Measurements from ENCODE around the gene DUSP22.
"Not testable (repeated sequence)": the region's sequence is repeated elsewhere in the genome, so short reads cannot be mapped to it uniquely, and the experiment has no call there.

DUSP22 gene

DNA sequence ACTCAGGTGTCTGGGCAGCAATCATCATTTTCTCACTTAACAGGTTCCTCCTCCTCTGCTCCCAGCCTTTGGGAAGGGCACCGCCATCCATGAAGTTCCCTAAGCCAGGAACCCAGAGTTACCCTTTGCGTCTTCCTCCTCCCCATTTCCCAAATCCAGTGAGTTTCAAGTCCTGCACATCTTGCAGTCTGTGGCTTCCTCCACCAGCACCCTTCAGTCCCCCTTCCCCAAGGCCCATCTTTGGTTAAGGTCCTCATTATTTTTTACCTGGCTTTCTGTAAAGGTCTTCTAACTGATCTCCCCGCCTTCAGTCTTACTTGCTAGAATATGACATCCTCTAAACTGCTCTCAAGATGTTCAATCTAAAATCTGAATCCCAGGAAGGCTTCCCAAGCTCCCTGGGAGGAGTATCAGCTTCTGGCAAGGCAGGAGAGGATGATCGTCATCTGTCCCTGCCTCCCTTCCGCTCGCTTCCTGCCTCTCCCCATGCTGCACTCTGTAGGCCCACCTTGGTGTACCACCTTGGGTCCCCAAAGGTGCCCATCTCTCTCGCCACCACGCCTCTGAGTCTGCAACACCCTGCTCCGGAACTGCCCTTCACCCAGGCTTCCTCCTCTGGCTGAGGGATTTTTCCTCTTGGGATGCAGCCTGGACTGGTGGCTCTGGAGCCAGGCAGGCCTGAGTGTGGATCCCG, 11.4 kb upstream of the DUSP22 start:
- H3K4me3 ChIP-seq (ENCODE audit: low read length), result no peak overlapping the region
- DNase-seq (ENCODE audit: low read depth), result no peak
- TF ChIP-seq, protein P1, sequence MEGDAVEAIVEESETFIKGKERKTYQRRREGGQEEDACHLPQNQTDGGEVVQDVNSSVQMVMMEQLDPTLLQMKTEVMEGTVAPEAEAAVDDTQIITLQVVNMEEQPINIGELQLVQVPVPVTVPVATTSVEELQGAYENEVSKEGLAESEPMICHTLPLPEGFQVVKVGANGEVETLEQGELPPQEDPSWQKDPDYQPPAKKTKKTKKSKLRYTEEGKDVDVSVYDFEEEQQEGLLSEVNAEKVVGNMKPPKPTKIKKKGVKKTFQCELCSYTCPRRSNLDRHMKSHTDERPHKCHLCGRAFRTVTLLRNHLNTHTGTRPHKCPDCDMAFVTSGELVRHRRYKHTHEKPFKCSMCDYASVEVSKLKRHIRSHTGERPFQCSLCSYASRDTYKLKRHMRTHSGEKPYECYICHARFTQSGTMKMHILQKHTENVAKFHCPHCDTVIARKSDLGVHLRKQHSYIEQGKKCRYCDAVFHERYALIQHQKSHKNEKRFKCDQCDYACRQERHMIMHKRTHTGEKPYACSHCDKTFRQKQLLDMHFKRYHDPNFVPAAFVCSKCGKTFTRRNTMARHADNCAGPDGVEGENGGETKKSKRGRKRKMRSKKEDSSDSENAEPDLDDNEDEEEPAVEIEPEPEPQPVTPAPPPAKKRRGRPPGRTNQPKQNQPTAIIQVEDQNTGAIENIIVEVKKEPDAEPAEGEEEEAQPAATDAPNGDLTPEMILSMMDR (conservative IDR thresholded peaks at IDR 0.05; ENCODE audit: low read length), result no peak

DNA sequence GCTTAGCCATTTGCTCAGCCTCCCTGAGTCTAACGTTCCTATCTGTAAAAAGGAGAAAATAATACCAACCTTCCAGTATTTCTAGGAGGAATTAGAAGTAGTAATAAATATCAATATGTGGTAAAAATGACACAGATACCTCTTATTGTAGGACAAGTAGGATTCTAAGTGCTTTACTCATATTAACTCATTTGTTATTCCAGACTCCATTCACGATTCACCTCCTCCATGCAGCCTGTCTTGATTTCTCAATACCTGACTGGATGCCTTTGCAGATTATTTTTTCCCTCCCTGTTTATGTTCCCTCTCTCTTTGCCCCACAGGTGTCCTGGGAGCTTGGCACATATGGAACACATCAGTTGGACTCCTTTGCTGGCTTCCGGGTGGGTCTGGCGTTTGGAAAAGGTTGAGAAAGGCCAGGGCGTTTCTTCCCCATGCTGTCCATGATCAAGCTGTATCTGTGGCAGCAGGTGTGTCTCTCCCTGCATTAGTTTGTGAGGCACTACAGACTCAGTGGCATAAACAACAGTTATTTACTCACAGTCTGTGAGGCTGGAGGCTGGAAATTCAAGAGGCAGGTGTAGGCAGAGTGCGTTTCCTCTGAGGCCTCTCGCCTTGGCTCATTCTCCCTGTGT, 10.7 kb upstream of the DUSP22 start:
- H3K4me3 ChIP-seq (ENCODE audit: low read length), result no peak overlapping the region
- TF ChIP-seq, protein P1 (conservative IDR thresholded peaks at IDR 0.05; ENCODE audit: low read length), result no peak
- DNase-seq (ENCODE audit: low read depth), result no peak

DNA sequence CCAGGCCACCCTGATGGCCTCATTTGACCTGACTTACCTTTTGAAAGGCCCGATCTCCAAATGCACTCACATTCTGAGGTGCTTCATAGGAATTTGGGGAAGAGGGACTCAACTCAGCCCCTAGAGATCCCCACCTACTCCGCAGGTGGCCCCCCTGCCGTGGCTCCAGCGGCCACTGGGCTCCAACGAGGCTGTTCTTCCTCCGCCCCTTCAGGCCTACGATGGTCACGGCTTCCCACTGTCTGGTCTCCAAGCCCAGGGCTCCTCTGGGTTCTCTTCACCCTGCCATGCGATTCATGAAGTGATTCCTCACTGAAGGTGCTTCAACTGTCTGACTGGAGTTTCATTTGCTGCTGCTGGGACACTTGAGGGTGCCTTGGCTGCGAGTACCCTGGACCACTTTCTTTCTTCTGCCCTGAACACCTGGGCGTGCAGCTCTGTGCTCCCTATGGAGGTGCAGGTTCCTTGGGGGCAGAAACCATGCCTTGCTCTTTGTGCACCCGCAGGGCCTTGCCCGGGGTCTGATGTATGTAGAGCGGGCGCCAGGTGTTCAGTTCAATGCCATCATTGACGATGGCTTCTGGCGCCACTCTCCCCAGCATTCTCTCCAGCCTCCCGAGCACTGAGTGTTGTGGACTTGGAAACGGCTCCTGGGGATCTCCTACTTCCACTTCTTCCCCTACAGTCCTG, 10.0 kb upstream of the DUSP22 start:
- DNase-seq (ENCODE audit: low read depth), result no peak
- H3K4me3 ChIP-seq (ENCODE audit: low read length), result no peak overlapping the region
- TF ChIP-seq, protein P1 (conservative IDR thresholded peaks at IDR 0.05; ENCODE audit: low read length), result no peak

DNA sequence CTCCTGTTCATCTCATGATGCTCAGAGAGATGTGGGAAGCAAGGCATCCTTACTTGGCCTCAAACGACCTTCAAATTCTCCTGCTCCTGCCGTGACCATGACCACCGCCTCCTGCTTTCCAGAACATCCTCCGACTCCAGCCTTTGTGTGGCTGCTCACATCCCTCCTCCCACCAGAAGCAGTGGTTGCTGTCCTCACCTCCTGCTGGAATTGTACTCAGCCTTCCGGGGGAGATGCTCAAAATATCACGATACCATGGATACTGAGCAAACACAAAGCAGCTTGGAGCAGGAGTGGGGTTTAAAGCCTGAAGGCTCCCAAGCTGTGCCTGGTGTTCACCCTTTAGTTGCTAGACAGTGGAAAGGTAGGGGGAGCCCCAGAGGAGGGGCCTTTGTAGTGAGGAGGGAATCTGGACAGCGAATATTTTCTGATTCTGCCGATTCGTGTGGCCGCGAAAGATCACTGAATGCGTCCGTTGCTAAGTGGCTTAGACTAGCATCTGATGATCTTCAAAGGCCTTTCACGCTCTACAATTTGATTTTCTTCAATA, 9.3 kb upstream of the DUSP22 start:
- TF ChIP-seq, protein P1 (conservative IDR thresholded peaks at IDR 0.05; ENCODE audit: low read length), result no peak
- no peak overlapping the region for H3K4me3 ChIP-seq (ENCODE audit: low read length)
- DNase-seq (ENCODE audit: low read depth), result no peak

DNA sequence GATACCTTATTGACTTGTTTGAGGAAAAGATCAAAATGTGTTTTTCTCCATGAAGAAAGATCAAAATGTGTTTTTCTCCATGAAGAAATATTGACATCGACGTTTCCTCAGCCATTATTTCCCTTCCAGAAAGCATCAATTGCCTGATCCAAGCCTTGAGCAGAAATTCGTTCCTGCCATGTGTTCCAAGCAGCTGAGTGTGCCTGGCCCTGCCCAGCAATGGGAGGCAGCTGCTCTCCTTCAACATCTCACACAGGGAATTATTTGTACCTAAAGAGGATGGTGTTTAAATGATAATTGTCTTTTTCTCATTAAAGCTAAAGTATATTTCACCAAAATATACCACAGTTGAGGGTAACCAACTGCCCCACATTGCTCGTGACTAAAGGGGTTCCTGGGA, 7.8 kb upstream of the DUSP22 start:
- TF ChIP-seq, protein P1 (conservative IDR thresholded peaks at IDR 0.05; ENCODE audit: low read length), result no peak
- DNase-seq (ENCODE audit: low read depth), result no peak
- no peak overlapping the region for H3K4me3 ChIP-seq (ENCODE audit: low read length)

DNA sequence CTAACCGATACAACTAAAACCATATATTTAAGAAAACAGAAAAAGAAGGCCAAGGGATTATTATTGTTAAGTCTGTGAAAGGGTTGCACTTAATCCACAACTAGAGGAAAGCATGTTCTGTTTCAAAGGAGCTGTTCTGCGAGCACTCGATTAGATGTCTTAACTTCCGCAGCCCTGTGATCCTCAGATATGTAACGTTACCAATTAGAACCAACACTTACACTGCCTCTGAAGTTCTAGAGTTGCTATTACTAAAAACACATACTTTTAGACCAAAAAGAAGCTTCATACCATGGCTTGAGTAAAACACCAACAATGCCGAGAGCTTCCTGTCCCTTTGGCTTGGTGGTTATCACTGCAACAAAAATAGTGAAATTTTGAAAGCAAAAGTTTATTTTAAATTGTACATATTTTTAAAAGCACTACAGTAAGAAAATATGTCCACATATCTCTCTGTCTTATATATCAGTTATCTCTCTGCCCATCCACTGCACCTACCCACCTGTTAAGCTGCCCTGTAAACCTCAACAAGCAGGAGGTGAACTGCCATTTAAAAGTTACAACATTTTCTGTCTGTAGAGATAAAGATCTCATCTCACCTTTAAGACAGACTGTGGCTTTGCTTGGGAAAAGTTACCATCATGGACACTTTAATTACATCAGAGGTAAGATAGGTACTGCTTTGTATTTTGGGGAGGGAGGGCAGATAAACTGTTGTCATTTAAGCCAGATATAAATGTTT, 7.1 kb upstream of the DUSP22 start:
- TF ChIP-seq, protein P1 (conservative IDR thresholded peaks at IDR 0.05; ENCODE audit: low read length), result no peak
- no peak for DNase-seq (ENCODE audit: low read depth)
- H3K4me3 ChIP-seq (ENCODE audit: low read length), result no peak overlapping the region

DNA sequence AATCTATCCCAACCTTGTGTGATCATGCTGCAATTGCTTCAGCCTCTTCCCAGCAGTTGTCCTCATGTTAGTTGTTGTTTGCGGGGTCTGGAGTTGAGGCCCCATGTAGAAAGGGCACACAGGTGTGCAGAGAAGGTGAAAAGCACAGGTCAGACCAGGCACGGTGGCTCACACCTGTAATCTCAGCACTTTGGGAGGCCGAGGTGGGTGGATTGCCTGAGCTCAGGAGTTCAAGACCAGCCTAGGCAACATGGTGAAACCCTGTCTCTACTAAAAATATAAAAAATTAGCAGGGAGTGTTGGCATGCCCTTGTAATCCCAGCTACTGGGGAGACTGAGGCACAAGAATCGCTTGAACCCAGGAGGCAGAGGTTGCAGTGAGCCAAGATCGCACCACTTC, 6.4 kb upstream of the DUSP22 start:
- DNase-seq (ENCODE audit: low read depth); H3K4me3 ChIP-seq (ENCODE audit: low read length): not testable (repeated sequence)
